Keratinocyte (primary cell): ENCODE results near the gene PRKAG2.

Experiments used
- CTCF ChIP-seq, 3 experiments: IDR thresholded peaks in 1 of 3; conservative IDR thresholded peaks in 1 of 3; optimal IDR thresholded peaks in 1 of 3; 2 replicates in 2 of 3; 3 replicates in 1 of 3; pipeline versions ENCODE3 to v1.5.1; 2011; ENCODE audit warnings: low read length in 3 of 3, mild to moderate bottlenecking in 3 of 3, moderate library complexity in 2 of 3, control low read depth in 1 of 3, inconsistent platforms in 1 of 3; ENCODE audit not compliant: insufficient read depth in 2 of 3; ENCODE audit errors: extremely low read depth in 1 of 3
- EZH2 ChIP-seq: IDR thresholded peaks from one replicate; pipeline ENCODE4 v1.6.1; 2012; ENCODE audit warnings: inconsistent platforms, mild to moderate bottlenecking, low read length, moderate library complexity

- TF ChIP-seq CTCF (optimal IDR thresholded peaks at IDR 0.05 in 1 of 3, IDR thresholded peaks at IDR 0.05 in 1 of 3, conservative IDR thresholded peaks at IDR 0.05 in 1 of 3; ENCODE audit: extremely low read depth in 1 of 3, insufficient read depth in 2 of 3, low read length in 3 of 3), result no peak
- no peak for TF ChIP-seq EZH2
Observed at GRCh38 chr7:151824373-151824933, 52.5 kb downstream of the PRKAG2 start.
